ENCODE data around the gene USP31. TPM values are rescaled to one million over a fixed set of nuclear protein-coding genes. Genes with fewer than 3 reads are reported as not detected.

Gene USP31
- total RNA-seq: 5.4 and 5.8 TPM in 2 replicates

GRCh38 chr16:23149267-23149992 is at the start of gene USP31:
Gene USP31 (minus strand): TSS chr16:23149452. CDS start chr16:23149270, 182 bp downstream.

GRCh38 chr16:23182679-23183542 is 33.7 kb upstream of the USP31 start, which contains the start of gene SCNN1G:
Gene SCNN1G (plus strand): TSS chr16:23182745. CDS start chr16:23186272, 3,527 bp downstream.

Other genes starting within 250 kb of the USP31 start
- not detected in 2 replicates for gene SCNN1G, start 33.3 kb upstream of the USP31 start, total RNA-seq
- not detected in 2 replicates for gene SCNN1B, start 152.8 kb upstream of the USP31 start, total RNA-seq